ENCODE results near the gene RFPL2. TPM values are rescaled to one million over a fixed set of nuclear protein-coding genes. Genes with fewer than 3 reads are reported as not detected.

Gene RFPL2
- total and polyA plus RNA-seq, 2 experiments from 2014 or later, result 0.40 to 0.51 TPM

- no peak for TF ChIP-seq CTCF (IDR thresholded peaks at IDR 0.05; ENCODE audit: low read depth, low read length)
These were observed 27.4 kb upstream of the RFPL2 start for GRCh38 chr22:32232191-32232830.

GRCh38 chr22:32226326-32227104 is 21.6 kb upstream of the RFPL2 start:
- TF ChIP-seq CTCF (IDR thresholded peaks at IDR 0.05; ENCODE audit: low read depth, low read length), result no peak
- H3K27me3 ChIP-seq, result no peaks in the 10 kb centered on the region
- H3K4me1 ChIP-seq (ENCODE audit: low read depth), result no peaks in the 10 kb centered on the region
- no peaks in the 10 kb centered on the region for H3K9me3 ChIP-seq (ENCODE audit: low read depth)
- H3K36me3 ChIP-seq, result no peaks in the 10 kb centered on the region
- DNase-seq (ENCODE audit: low read depth in 1 of 2, low spot score in 1 of 2), result no peak
- H3K4me3 ChIP-seq, result no peak overlapping the region
- H3K27ac ChIP-seq, result no peak overlapping the region

More at GRCh38 chr22:32232191-32232830, 27.4 kb upstream of the RFPL2 start:
- Histone ChIP-seq H3K36me3 (no peaks in the 10 kb centered on the region), H3K9me3 (ENCODE audit: low read depth) (no peaks in the 10 kb centered on the region), H3K27me3 (no peaks in the 10 kb centered on the region), H3K4me3 (no peak overlapping the region), H3K4me1 (ENCODE audit: low read depth) (no peaks in the 10 kb centered on the region), H3K27ac (no peak overlapping the region)
- no peak for DNase-seq (ENCODE audit: low read depth in 1 of 2, low spot score in 1 of 2)

GRCh38 chr22:32222991-32223390 is 18.1 kb upstream of the RFPL2 start:
- H3K36me3 ChIP-seq, result no peaks in the 10 kb centered on the region
- no peak overlapping the region for H3K27ac ChIP-seq
- no peaks in the 10 kb centered on the region for H3K27me3 ChIP-seq
- DNase-seq (ENCODE audit: low read depth in 1 of 2, low spot score in 1 of 2), result no peak
- H3K4me3 ChIP-seq, result no peak overlapping the region
- TF ChIP-seq CTCF (IDR thresholded peaks at IDR 0.05; ENCODE audit: low read depth, low read length), result no peak
- no peaks in the 10 kb centered on the region for H3K4me1 ChIP-seq (ENCODE audit: low read depth)
- H3K9me3 ChIP-seq (ENCODE audit: low read depth), result no peaks in the 10 kb centered on the region

- H3K4me3 ChIP-seq, result no peak overlapping the region
- DNase-seq (ENCODE audit: low read depth in 1 of 2, low spot score in 1 of 2), result no peak
These were observed 14.2 kb upstream of the RFPL2 start for GRCh38 chr22:32219026-32219425.

GRCh38 chr22:32218470-32218869 is 13.6 kb upstream of the RFPL2 start:
- Histone ChIP-seq H3K4me3 (no peak overlapping the region), H3K27me3 (no peaks in the 10 kb centered on the region), H3K9me3 (ENCODE audit: low read depth) (no peaks in the 10 kb centered on the region), H3K4me1 (ENCODE audit: low read depth) (no peaks in the 10 kb centered on the region), H3K27ac (no peak overlapping the region), H3K36me3 (no peaks in the 10 kb centered on the region)
- no peak for DNase-seq (ENCODE audit: low read depth in 1 of 2, low spot score in 1 of 2)
- no peak for TF ChIP-seq CTCF (IDR thresholded peaks at IDR 0.05; ENCODE audit: low read depth, low read length)

More at GRCh38 chr22:32219026-32219425, 14.2 kb upstream of the RFPL2 start:
- no peaks in the 10 kb centered on the region for H3K27me3 ChIP-seq
- no peak for TF ChIP-seq CTCF (IDR thresholded peaks at IDR 0.05; ENCODE audit: low read depth, low read length)
- no peaks in the 10 kb centered on the region for H3K36me3 ChIP-seq
- no peak overlapping the region for H3K27ac ChIP-seq
- H3K9me3 ChIP-seq (ENCODE audit: low read depth), result no peaks in the 10 kb centered on the region
- H3K4me1 ChIP-seq (ENCODE audit: low read depth), result no peaks in the 10 kb centered on the region
